Osteoblast (primary cell): ENCODE results near the gene JPH2. TPM values are rescaled to one million over a fixed set of nuclear protein-coding genes. Genes with fewer than 3 reads are reported as not detected.

Experiments
- DNase-seq: peaks from one replicate; pipeline ENCODE4 v3.0.0; 2011; ENCODE audit warnings: low spot score, mixed read lengths; ENCODE audit not compliant: insufficient read length; ENCODE audit errors: missing footprints
- H2AFZ ChIP-seq: 2 replicates; pipeline ENCODE4 v1.6.0; 2011; ENCODE audit warnings: mild to moderate bottlenecking, low read length
- H3K27ac ChIP-seq: 2 replicates; pipeline ENCODE4 v1.5.1; 2011; ENCODE audit warnings: mild to moderate bottlenecking, low read depth, low read length, moderate library complexity
- H3K27me3 ChIP-seq: 2 replicates; pipeline ENCODE4 v1.6.0; 2012; ENCODE audit warnings: mild to moderate bottlenecking, control low read depth, inconsistent platforms, low read length, moderate library complexity; ENCODE audit not compliant: insufficient read depth
- H3K36me3 ChIP-seq: 2 replicates; pipeline ENCODE4 v1.5.1; 2011; ENCODE audit warnings: mild to moderate bottlenecking, low read length, control low read depth, moderate library complexity; ENCODE audit not compliant: insufficient read depth
- H3K4me1 ChIP-seq: 2 replicates; pipeline ENCODE4 v1.5.1; 2011; ENCODE audit warnings: mild to moderate bottlenecking, low read length, control low read depth, moderate library complexity; ENCODE audit not compliant: insufficient read depth
- H3K4me2 ChIP-seq: 2 replicates; pipeline ENCODE4 v1.6.0; 2011; ENCODE audit warnings: mild to moderate bottlenecking, low read length; ENCODE audit not compliant: insufficient read depth
- H3K4me3 ChIP-seq: fragments of 200-600 bp; sonication (generic); 3 replicates; pipeline ENCODE4 v1.5.1; 2012; ENCODE audit warnings: mild to moderate bottlenecking, low read length, inconsistent platforms; ENCODE audit not compliant: insufficient read depth
- H3K79me2 ChIP-seq: 2 replicates; pipeline ENCODE4 v1.6.0; 2012; ENCODE audit warnings: mild to moderate bottlenecking, low read length, control low read depth, inconsistent platforms; ENCODE audit not compliant: insufficient read depth
- H3K9me3 ChIP-seq: 2 replicates; pipeline ENCODE4 v1.5.1; 2011; ENCODE audit warnings: low read depth, low read length, control low read depth
- H4K20me1 ChIP-seq: 2 replicates; pipeline ENCODE4 v1.6.0; 2012; ENCODE audit warnings: mild to moderate bottlenecking, low read length, control low read depth; ENCODE audit not compliant: insufficient read depth
- CTCF ChIP-seq: IDR thresholded peaks from 2 replicates; pipeline ENCODE4 v1.5.1; 2011; ENCODE audit warnings: mild to moderate bottlenecking, low read depth, low read length, moderate library complexity; ENCODE audit errors: extremely low read depth
- total RNA-seq: library from RNA; depleted of rRNA; stranded (reverse); fragments of >200 nt; gene quantifications from 2 replicates; pipeline ENCODE4 v1.2.3, GENCODE V29; 2012

The JPH2 gene
- total RNA-seq, 1 donor, result 2.2 TPM

GRCh38 chr20:44141873-44142272 lies 45.1 kb downstream of the JPH2 start:
- Histone ChIP-seq H3K27ac (no peak overlapping the region), H4K20me1 (no peaks in the 10 kb centered on the region), H2AFZ (no peak overlapping the region), H3K4me3 (no peak overlapping the region), H3K79me2 (no peaks in the 10 kb centered on the region), H3K4me2 (no peak overlapping the region), H3K9me3 (no peaks in the 10 kb centered on the region), H3K27me3 (peaks cover 55% of the 10 kb centered on the region), H3K4me1 (no peaks in the 10 kb centered on the region), H3K36me3 (no peaks in the 10 kb centered on the region)
- TF ChIP-seq CTCF, result no peak
- no peak for DNase-seq

GRCh38 chr20:44138867-44139266 lies 48.1 kb downstream of the JPH2 start:
- Histone ChIP-seq H3K4me2 (no peak overlapping the region), H3K4me3 (no peak overlapping the region), H4K20me1 (no peaks in the 10 kb centered on the region), H2AFZ (no peak overlapping the region), H3K27me3 (peaks cover 49% of the 10 kb centered on the region), H3K27ac (no peak overlapping the region), H3K79me2 (no peaks in the 10 kb centered on the region), H3K4me1 (no peaks in the 10 kb centered on the region), H3K9me3 (no peaks in the 10 kb centered on the region), H3K36me3 (no peaks in the 10 kb centered on the region)
- DNase-seq, result no peak
- no peak for TF ChIP-seq CTCF

- no peaks in the 10 kb centered on the region for H3K36me3 ChIP-seq
- no peak overlapping the region for H3K4me3 ChIP-seq
- no peaks in the 10 kb centered on the region for H4K20me1 ChIP-seq
- H3K9me3 ChIP-seq, result no peaks in the 10 kb centered on the region
- no peak overlapping the region for H3K4me2 ChIP-seq
- TF ChIP-seq CTCF, result no peak
- no peak overlapping the region for H3K27ac ChIP-seq
- no peak for DNase-seq
- H3K27me3 ChIP-seq, result peaks cover 35% of the 10 kb centered on the region
- no peak overlapping the region for H2AFZ ChIP-seq
- no peaks in the 10 kb centered on the region for H3K79me2 ChIP-seq
- no peaks in the 10 kb centered on the region for H3K4me1 ChIP-seq
Observed at GRCh38 chr20:44137266-44137801, 49.7 kb downstream of the JPH2 start.

GRCh38 chr20:44136579-44137265 lies 50.3 kb downstream of the JPH2 start:
- Histone ChIP-seq H3K4me2 (no peak overlapping the region), H3K4me3 (no peak overlapping the region), H3K27ac (no peak overlapping the region), H3K79me2 (no peaks in the 10 kb centered on the region), H4K20me1 (no peaks in the 10 kb centered on the region), H3K36me3 (no peaks in the 10 kb centered on the region), H3K4me1 (no peaks in the 10 kb centered on the region), H2AFZ (no peak overlapping the region), H3K27me3 (peaks cover 34% of the 10 kb centered on the region), H3K9me3 (no peaks in the 10 kb centered on the region)
- DNase-seq, result no peak
- no peak for TF ChIP-seq CTCF
